Astrocyte (in vitro differentiated cells and primary cell): ENCODE measurements around the gene CYTIP. TPM values are rescaled to one million over a fixed set of nuclear protein-coding genes. Genes with fewer than 3 reads are reported as not detected.

Experiments used
- DNase-seq: peaks from one replicate; pipeline ENCODE4 v3.0.0-alpha.2; 2010; ENCODE audit warnings: low read depth
- FAIRE-seq: peaks from 2 replicates; lab custom pipeline; 2011; peaks lifted over from hg19 to GRCh38; lab: Jason Lieb, UNC
- H2AFZ ChIP-seq: 2 replicates; pipeline ENCODE4 v1.6.0; 2012; ENCODE audit warnings: low read depth, low read length, inconsistent platforms
- H3K27ac ChIP-seq: 2 replicates; pipeline ENCODE4 v1.5.1; 2011; ENCODE audit warnings: low read depth, low read length, inconsistent platforms
- H3K27me3 ChIP-seq: 2 replicates; pipeline ENCODE4 v1.6.0; 2011; ENCODE audit warnings: low read length, inconsistent platforms; ENCODE audit not compliant: insufficient read depth
- H3K36me3 ChIP-seq: 2 replicates; pipeline ENCODE4 v1.5.1; 2011; ENCODE audit warnings: low read length, inconsistent platforms; ENCODE audit not compliant: insufficient read depth
- H3K4me1 ChIP-seq: 2 replicates; pipeline ENCODE4 v1.5.1; 2011; ENCODE audit warnings: low read length, inconsistent platforms; ENCODE audit not compliant: insufficient read depth
- H3K4me2 ChIP-seq: 2 replicates; pipeline ENCODE4 v1.6.0; 2012; ENCODE audit warnings: low read length, inconsistent platforms
- H3K4me3 ChIP-seq: 2 replicates; pipeline ENCODE4 v1.5.1; 2011; ENCODE audit warnings: low read depth, mild to moderate bottlenecking, low read length, inconsistent platforms; ENCODE audit not compliant: insufficient read depth
- H3K79me2 ChIP-seq: 2 replicates; pipeline ENCODE4 v1.6.0; 2012; ENCODE audit warnings: mild to moderate bottlenecking, low read length, inconsistent platforms; ENCODE audit not compliant: insufficient read depth
- H3K9ac ChIP-seq: 2 replicates; pipeline ENCODE4 v1.6.0; 2012; ENCODE audit warnings: mild to moderate bottlenecking, low read length, inconsistent platforms
- H3K9me3 ChIP-seq: 2 replicates; pipeline ENCODE4 v1.5.1; 2012; ENCODE audit warnings: low read depth, mild to moderate bottlenecking, low read length, inconsistent platforms; ENCODE audit not compliant: insufficient read depth
- H4K20me1 ChIP-seq: 2 replicates; pipeline ENCODE4 v1.6.0; 2012; ENCODE audit warnings: low read length, inconsistent platforms; ENCODE audit not compliant: insufficient read depth
- H3K27ac Mint-ChIP-seq: one replicate; pipeline ENCODE4 v1.8.0; 2021; ENCODE audit warnings: mild to moderate bottlenecking, mixed read lengths; ENCODE audit not compliant: unreplicated experiment
- H3K27me3 Mint-ChIP-seq: one replicate; pipeline ENCODE4 v1.8.0; 2021; ENCODE audit warnings: low read depth, mixed read lengths; ENCODE audit not compliant: unreplicated experiment
- H3K36me3 Mint-ChIP-seq: one replicate; pipeline ENCODE4 v1.8.0; 2021; ENCODE audit warnings: low read depth, mixed read lengths; ENCODE audit not compliant: unreplicated experiment
- H3K4me1 Mint-ChIP-seq: one replicate; pipeline ENCODE4 v1.8.0; 2021; ENCODE audit warnings: low read depth, mixed read lengths; ENCODE audit not compliant: unreplicated experiment
- H3K4me3 Mint-ChIP-seq: one replicate; pipeline ENCODE4 v1.8.0; 2021; ENCODE audit warnings: mild to moderate bottlenecking, moderate library complexity, mixed read lengths; ENCODE audit not compliant: unreplicated experiment
- H3K9me3 Mint-ChIP-seq: one replicate; pipeline ENCODE4 v1.8.0; 2021; ENCODE audit warnings: mild to moderate bottlenecking, mixed read lengths; ENCODE audit not compliant: unreplicated experiment
- EZH2 ChIP-seq: IDR thresholded peaks from 2 replicates; pipeline ENCODE4 v1.6.1; 2012; ENCODE audit warnings: mild to moderate bottlenecking, low read length, inconsistent platforms; ENCODE audit not compliant: insufficient read depth
- total RNA-seq: library from RNA; stranded (reverse); gene quantifications from 2 replicates; pipeline ENCODE4 v1.2.1, GENCODE V29; 2021
- TF ChIP-seq, protein P1 (sequence below): IDR thresholded peaks from 2 replicates; pipeline ENCODE4 v1.5.1; 2011; ENCODE audit warnings: low read depth, mild to moderate bottlenecking, inconsistent platforms, low read length, moderate library complexity; ENCODE audit not compliant: insufficient read depth

The CYTIP gene
- total RNA-seq, 1 donor from 2014 or later, result 0.16 TPM

GRCh38 chr2:157395811-157396210 is 48.1 kb downstream of the CYTIP start:
- FAIRE-seq (no peak), DNase-seq (no peak)
- H3K36me3 Mint-ChIP-seq, result no peaks in the 10 kb centered on the region
- no peaks in the 10 kb centered on the region for H3K4me1 Mint-ChIP-seq
- no peak overlapping the region for H3K4me3 ChIP-seq
- no peak overlapping the region for H3K27ac ChIP-seq
- H3K4me2 ChIP-seq, result no peak overlapping the region
- no peaks in the 10 kb centered on the region for H3K27me3 Mint-ChIP-seq
- H3K27ac Mint-ChIP-seq, result no peak overlapping the region
- TF ChIP-seq, protein P1, sequence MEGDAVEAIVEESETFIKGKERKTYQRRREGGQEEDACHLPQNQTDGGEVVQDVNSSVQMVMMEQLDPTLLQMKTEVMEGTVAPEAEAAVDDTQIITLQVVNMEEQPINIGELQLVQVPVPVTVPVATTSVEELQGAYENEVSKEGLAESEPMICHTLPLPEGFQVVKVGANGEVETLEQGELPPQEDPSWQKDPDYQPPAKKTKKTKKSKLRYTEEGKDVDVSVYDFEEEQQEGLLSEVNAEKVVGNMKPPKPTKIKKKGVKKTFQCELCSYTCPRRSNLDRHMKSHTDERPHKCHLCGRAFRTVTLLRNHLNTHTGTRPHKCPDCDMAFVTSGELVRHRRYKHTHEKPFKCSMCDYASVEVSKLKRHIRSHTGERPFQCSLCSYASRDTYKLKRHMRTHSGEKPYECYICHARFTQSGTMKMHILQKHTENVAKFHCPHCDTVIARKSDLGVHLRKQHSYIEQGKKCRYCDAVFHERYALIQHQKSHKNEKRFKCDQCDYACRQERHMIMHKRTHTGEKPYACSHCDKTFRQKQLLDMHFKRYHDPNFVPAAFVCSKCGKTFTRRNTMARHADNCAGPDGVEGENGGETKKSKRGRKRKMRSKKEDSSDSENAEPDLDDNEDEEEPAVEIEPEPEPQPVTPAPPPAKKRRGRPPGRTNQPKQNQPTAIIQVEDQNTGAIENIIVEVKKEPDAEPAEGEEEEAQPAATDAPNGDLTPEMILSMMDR, result no peak
- TF ChIP-seq EZH2, result no peak
- H3K9ac ChIP-seq, result no peak overlapping the region
- no peaks in the 10 kb centered on the region for H3K9me3 Mint-ChIP-seq
- no peaks in the 10 kb centered on the region for H4K20me1 ChIP-seq
- no peaks in the 10 kb centered on the region for H3K79me2 ChIP-seq
- no peak overlapping the region for H3K4me3 Mint-ChIP-seq
- H2AFZ ChIP-seq, result no peak overlapping the region
- no peaks in the 10 kb centered on the region for H3K36me3 ChIP-seq
- no peaks in the 10 kb centered on the region for H3K4me1 ChIP-seq
- no peaks in the 10 kb centered on the region for H3K9me3 ChIP-seq
- no peaks in the 10 kb centered on the region for H3K27me3 ChIP-seq

DNA sequence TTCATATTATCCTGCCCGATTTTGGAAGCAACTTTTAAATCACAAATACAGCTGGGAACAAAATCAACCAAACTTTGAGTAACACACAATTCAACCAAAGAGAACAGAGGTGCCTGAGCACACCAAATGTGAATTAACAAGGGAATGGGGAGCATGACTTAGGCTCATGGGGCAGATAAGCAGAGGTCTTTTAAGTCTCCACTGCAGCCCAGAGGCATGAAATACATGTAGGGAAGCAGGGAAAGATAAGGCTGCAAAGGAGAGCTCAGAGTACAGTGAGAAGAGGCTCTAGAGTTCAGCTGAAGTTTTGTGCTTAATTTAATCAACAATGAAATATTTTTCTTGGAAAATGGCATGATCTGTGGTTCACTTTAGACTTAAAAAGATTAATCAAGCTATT is 49.0 kb downstream of the CYTIP start:
- H3K9me3 Mint-ChIP-seq, result no peaks in the 10 kb centered on the region
- Histone ChIP-seq H3K4me2 (no peak overlapping the region), H3K4me3 (no peak overlapping the region), H3K27ac (no peak overlapping the region), H4K20me1 (no peaks in the 10 kb centered on the region), H3K36me3 (no peaks in the 10 kb centered on the region), H3K9me3 (no peaks in the 10 kb centered on the region), H3K79me2 (no peaks in the 10 kb centered on the region), H2AFZ (no peak overlapping the region), H3K9ac (no peak overlapping the region), H3K4me1 (no peaks in the 10 kb centered on the region), H3K27me3 (no peaks in the 10 kb centered on the region)
- no peak overlapping the region for H3K4me3 Mint-ChIP-seq
- no peaks in the 10 kb centered on the region for H3K36me3 Mint-ChIP-seq
- no peak for TF ChIP-seq EZH2
- TF ChIP-seq, protein P1, result no peak
- FAIRE-seq (no peak), DNase-seq (no peak)
- H3K27ac Mint-ChIP-seq, result no peak overlapping the region
- H3K4me1 Mint-ChIP-seq, result no peaks in the 10 kb centered on the region
- no peaks in the 10 kb centered on the region for H3K27me3 Mint-ChIP-seq

DNA sequence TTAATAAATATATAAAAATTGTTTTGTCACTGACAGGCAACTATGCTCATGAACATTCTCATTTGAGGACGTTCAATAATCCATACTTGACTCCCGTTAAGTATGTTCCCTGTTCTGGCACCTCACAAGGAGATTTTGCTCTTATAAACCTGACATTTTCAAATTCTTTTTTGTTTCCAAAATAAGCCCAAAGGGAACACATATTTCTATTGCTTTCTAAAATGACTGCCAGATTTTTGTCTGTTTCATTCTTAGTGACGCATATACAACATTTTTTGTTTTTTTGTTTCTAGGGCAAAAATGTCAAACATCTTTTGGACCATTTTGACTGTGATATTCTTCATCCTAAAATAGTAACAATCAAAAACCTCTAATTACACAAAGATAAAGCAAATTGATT is 50.5 kb downstream of the CYTIP start:
- FAIRE-seq, result no peak
- H3K27me3 ChIP-seq, result no peaks in the 10 kb centered on the region
- no peak overlapping the region for H3K9ac ChIP-seq
- H2AFZ ChIP-seq, result no peak overlapping the region
- H3K27ac ChIP-seq, result no peak overlapping the region
- TF ChIP-seq EZH2, result no peak
- TF ChIP-seq, protein P1, result no peak
- Mint-ChIP-seq H3K27me3 (no peaks in the 10 kb centered on the region), H3K36me3 (no peaks in the 10 kb centered on the region), H3K9me3 (peaks cover 1% of the 10 kb centered on the region), H3K27ac (no peak overlapping the region), H3K4me1 (no peaks in the 10 kb centered on the region), H3K4me3 (no peak overlapping the region)
- no peaks in the 10 kb centered on the region for H4K20me1 ChIP-seq
- no peaks in the 10 kb centered on the region for H3K4me1 ChIP-seq
- H3K79me2 ChIP-seq, result no peaks in the 10 kb centered on the region
- H3K36me3 ChIP-seq, result no peaks in the 10 kb centered on the region
- H3K4me3 ChIP-seq, result no peak overlapping the region
- DNase-seq, result no peak
- no peak overlapping the region for H3K4me2 ChIP-seq
- peaks cover 1% of the 10 kb centered on the region for H3K9me3 ChIP-seq
